ENCODE measurements around the gene MEOX2. TPM values are rescaled to one million over a fixed set of nuclear protein-coding genes. Genes with fewer than 3 reads are reported as not detected.

The MEOX2 gene
- total RNA-seq, 1 experiment from 2014 or later, result 1.2 TPM

Other genes starting within 250 kb of the MEOX2 start
- 1.1 and 1.4 TPM in 2 replicates for gene AGMO, start 124.7 kb downstream of the MEOX2 start, total RNA-seq (2014; rRNA removed; shearing (Covaris generic))